Measurements from ENCODE around the gene CNOT6. TPM values are rescaled to one million over a fixed set of nuclear protein-coding genes. Genes with fewer than 3 reads are reported as not detected.
A peak's percentile ranks its signal among the peaks of the same experiment; 100 is the strongest.
"Not testable (repeated sequence)": the region's sequence is repeated elsewhere in the genome, so short reads cannot be mapped to it uniquely, and the experiment has no call there.

The CNOT6 gene
- total RNA-seq, 6 experiments from 2014 or later: 17.0 to 20.8 (median 17.6) TPM

DNA sequence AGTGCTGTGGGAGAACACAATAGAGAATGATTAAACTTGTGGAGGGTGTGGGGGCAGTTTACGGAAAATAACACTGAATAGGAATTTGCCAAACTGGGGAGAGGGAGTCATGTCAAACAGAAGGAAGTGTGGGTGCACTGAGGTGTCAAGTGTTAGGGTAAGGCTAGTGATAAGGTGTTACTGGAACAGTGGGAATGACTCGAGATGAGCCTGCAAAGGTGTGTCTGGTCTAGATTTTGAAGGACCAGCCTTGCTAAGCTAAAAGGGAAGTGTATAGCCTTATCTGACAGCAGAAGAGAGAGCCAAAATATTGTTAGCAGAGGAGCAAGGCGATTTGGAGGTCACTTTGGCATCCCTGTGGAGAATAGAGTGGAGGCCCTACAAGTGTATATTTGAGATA is 4.2 kb downstream of the CNOT6 start:
- H3K4me3 Mint-ChIP-seq: no peak overlapping the region
- 0 out of 2 replicates have a peak overlapping the region, but pooled peaks have one; percentile 28 for H3K27ac Mint-ChIP-seq
- H3K9me3 Mint-ChIP-seq: no peaks in the 10 kb centered on the region
- H3K36me3 Mint-ChIP-seq (ENCODE audit: low read depth): peaks cover 16% of the 10 kb centered on the region
- TF ChIP-seq, protein P1, sequence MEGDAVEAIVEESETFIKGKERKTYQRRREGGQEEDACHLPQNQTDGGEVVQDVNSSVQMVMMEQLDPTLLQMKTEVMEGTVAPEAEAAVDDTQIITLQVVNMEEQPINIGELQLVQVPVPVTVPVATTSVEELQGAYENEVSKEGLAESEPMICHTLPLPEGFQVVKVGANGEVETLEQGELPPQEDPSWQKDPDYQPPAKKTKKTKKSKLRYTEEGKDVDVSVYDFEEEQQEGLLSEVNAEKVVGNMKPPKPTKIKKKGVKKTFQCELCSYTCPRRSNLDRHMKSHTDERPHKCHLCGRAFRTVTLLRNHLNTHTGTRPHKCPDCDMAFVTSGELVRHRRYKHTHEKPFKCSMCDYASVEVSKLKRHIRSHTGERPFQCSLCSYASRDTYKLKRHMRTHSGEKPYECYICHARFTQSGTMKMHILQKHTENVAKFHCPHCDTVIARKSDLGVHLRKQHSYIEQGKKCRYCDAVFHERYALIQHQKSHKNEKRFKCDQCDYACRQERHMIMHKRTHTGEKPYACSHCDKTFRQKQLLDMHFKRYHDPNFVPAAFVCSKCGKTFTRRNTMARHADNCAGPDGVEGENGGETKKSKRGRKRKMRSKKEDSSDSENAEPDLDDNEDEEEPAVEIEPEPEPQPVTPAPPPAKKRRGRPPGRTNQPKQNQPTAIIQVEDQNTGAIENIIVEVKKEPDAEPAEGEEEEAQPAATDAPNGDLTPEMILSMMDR (IDR thresholded peaks at IDR 0.05): no peak
- peaks cover 41% of the 10 kb centered on the region for H3K4me1 Mint-ChIP-seq (ENCODE audit: low read depth)
- DNase-seq: no peak
- H3K27me3 Mint-ChIP-seq (ENCODE audit: insufficient read depth): no peaks in the 10 kb centered on the region; the same call in 1 of the 2 replicates

DNA sequence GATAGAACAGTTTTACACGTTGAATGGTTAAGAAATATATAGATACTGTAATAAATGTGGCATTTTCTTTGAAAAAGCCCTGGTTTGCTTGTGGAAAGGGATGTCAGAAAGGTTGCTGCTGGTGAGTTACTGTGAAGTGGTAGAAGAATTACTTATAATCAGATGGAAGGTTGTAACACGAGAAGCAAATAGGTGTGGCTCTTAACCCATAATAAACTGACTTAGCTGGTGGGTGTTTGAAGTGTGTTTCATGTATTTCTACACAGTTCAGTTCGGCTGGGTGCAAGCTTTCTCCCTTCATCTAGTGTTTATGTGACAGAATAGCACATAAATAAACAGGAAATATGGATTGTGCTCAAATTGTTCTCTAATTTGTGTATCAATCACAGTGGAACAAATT is 5.5 kb downstream of the CNOT6 start:
- Mint-ChIP-seq H3K4me1 (ENCODE audit: low read depth) (peaks cover 38% of the 10 kb centered on the region), H3K4me3 (no peak overlapping the region), H3K27ac (no peak overlapping the region), H3K36me3 (ENCODE audit: low read depth) (peaks cover 20% of the 10 kb centered on the region), H3K9me3 (no peaks in the 10 kb centered on the region), H3K27me3 (ENCODE audit: insufficient read depth) (no peaks in the 10 kb centered on the region; the same call in 1 of the 2 replicates)
- TF ChIP-seq, protein P1 (IDR thresholded peaks at IDR 0.05): no peak
- DNase-seq: no peak

DNA sequence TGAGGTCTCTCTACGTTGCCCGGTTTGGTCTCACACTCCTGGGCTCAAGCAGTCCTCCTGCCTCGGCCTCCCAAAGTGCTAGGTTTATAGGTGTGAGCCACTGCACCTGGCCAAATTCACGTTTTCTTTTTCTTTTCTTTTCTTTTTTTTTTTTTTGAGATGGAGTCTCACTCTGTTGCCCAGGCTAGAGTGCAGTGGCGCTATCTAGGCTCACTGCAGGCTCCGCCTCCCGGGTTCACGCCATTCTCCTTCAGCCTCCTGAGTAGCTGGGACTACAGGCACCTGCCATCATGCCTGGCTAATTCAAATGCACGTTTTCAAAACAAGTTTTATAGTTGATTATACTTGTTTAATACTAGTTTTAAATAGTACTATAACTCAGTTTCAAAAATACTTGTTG is 6.1 kb downstream of the CNOT6 start:
- Mint-ChIP-seq H3K36me3 (ENCODE audit: low read depth) (peaks cover 20% of the 10 kb centered on the region), H3K4me1 (ENCODE audit: low read depth) (peaks cover 36% of the 10 kb centered on the region)
- H3K27ac Mint-ChIP-seq; H3K4me3 Mint-ChIP-seq; H3K9me3 Mint-ChIP-seq; H3K27me3 Mint-ChIP-seq (ENCODE audit: insufficient read depth); DNase-seq: not testable (repeated sequence)
- TF ChIP-seq, protein P1 (IDR thresholded peaks at IDR 0.05): peak; percentile 32; the same call in 1 of the 2 replicates

DNA sequence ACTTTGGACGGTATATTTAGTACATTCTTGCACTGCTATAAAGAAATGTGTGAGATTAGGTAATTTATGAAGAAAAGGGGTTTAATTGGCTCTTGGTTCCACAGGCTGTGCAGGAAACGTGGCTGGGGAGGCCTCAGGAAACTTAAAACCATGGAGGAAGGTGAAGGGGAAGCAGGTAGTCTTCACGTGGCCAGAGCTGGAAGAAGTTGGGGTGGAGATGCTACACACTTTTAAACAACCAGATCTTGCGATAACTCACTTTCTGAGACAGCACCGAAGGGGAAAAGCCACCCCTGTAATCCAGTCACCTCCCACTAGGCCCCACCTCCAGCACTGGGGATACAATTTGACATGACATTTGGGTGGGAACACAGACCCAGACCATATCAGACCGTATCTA is 13.5 kb downstream of the CNOT6 start:
- no peak for DNase-seq
- Mint-ChIP-seq H3K4me1 (ENCODE audit: low read depth) (peaks cover 10% of the 10 kb centered on the region; the same call in 1 of the 2 replicates), H3K4me3 (no peak overlapping the region), H3K27me3 (ENCODE audit: insufficient read depth) (no peaks in the 10 kb centered on the region), H3K36me3 (ENCODE audit: low read depth) (peaks cover 16% of the 10 kb centered on the region), H3K27ac (no peak overlapping the region), H3K9me3 (no peaks in the 10 kb centered on the region)
- TF ChIP-seq, protein P1 (IDR thresholded peaks at IDR 0.05): no peak

DNA sequence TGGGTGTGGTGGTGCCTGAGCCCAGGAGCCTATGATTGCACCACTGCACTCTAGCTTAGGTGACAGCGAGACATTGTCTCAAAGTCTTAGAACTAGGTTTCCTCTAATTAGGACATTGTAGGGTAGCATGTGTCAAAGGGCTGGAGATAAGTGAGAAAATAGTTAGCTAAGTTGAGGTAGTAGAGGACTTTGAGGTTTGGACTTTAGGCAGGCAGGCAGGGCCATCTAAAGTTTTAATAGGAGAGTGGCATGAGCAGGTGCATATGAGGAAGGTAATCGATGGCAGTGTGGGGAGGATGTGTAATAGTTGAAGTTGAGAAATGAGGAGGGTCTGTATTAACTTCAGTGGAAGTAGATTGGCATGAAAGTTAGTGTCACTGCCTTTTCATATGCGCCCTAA is 21.1 kb downstream of the CNOT6 start:
- Mint-ChIP-seq H3K4me1 (ENCODE audit: low read depth) (peaks cover 14% of the 10 kb centered on the region), H3K27me3 (ENCODE audit: insufficient read depth) (no peaks in the 10 kb centered on the region), H3K36me3 (ENCODE audit: low read depth) (peaks cover 18% of the 10 kb centered on the region), H3K9me3 (no peaks in the 10 kb centered on the region), H3K27ac (no peak overlapping the region), H3K4me3 (no peak overlapping the region)
- TF ChIP-seq, protein P1 (IDR thresholded peaks at IDR 0.05): no peak
- DNase-seq: no peak

DNA sequence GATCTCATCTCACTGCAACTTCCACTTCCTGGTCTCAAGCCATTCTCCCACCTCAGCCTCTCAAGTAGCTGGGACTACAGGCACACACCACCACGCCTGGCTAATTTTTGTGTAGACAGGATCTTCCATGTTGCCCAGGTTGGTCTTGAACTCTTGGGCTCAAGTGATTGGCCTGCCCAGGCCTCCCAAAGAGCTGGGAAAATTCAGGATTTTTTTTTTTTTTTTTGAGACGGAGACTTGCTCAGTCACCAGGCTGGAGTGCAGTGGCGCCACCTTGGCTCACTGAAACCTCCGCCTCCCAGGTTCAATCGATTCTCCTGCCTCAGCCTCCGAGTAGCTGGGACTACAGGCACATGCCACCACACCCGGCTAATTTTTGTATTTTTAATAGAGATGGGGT is 21.8 kb downstream of the CNOT6 start:
- H3K4me3 Mint-ChIP-seq; H3K27me3 Mint-ChIP-seq (ENCODE audit: insufficient read depth); H3K9me3 Mint-ChIP-seq; H3K27ac Mint-ChIP-seq; DNase-seq: not testable (repeated sequence)
- peaks cover 16% of the 10 kb centered on the region for H3K4me1 Mint-ChIP-seq (ENCODE audit: low read depth)
- peaks cover 18% of the 10 kb centered on the region for H3K36me3 Mint-ChIP-seq (ENCODE audit: low read depth)

Data from HFFc6 (cell line).